ENCODE measurements around the gene DNM3. TPM values are rescaled to one million over a fixed set of nuclear protein-coding genes. Genes with fewer than 3 reads are reported as not detected.

Gene DNM3
- total and polyA plus RNA-seq, 10 of the 15 experiments (the other 5 are each of a cell fraction or from before 2014, with no cell fraction given) = 0.03 to 1.5 (median 0.08) TPM; not detected in 3

GRCh38 chr1:172414331-172414730 is 573.0 kb downstream of the DNM3 start:
- CTCF ChIA-PET = interaction anchor here (5.4 kb wide), 1 partner anchor 12 kb away, joined by 47 read pairs; no protein-coding TSS in a partner anchor
- no peak overlapping the region for H3K4me3 ChIP-seq
- POLR2A ChIA-PET = interaction anchor here (0.7 kb wide), 1 partner anchor 633 kb away, joined by 4 read pairs; the partner anchor contains the start of gene METTL13
- no peaks in the 10 kb centered on the region for H3K36me3 ChIP-seq (ENCODE audit: control insufficient read depth in 2 of 2, insufficient read depth in 2 of 2, low read length in 1 of 2)
- no TSS peak for BruUV-seq (replicated peaks)
- intact Hi-C loops (cut with micrococcal nuclease; ENCODE audit: unreplicated experiment) (no loop called here), in situ Hi-C loops (cut with MboI) (no loop called here)
- H3K9me3 ChIP-seq (replicated peaks; ENCODE audit: control insufficient read depth, insufficient read depth, low read length) = no peaks in the 10 kb centered on the region
- no peak for DNase-seq (ENCODE audit: low read depth, low spot score)
- H3K27me3 ChIP-seq (replicated peaks in 1 of 2; ENCODE audit: control insufficient read depth in 2 of 2, insufficient read depth in 2 of 2, low read length in 1 of 2) = no peaks in the 10 kb centered on the region
- RAD21 ChIA-PET (ENCODE audit: unreplicated experiment) = no interaction called here
- no peak overlapping the region for H2AFZ ChIP-seq (ENCODE audit: control insufficient read depth, low read depth, low read length)
- no peak for FAIRE-seq
- no peaks in the 10 kb centered on the region for H3K79me2 ChIP-seq (ENCODE audit: control insufficient read depth, insufficient read depth, low read length)
- SMC1A ChIA-PET (ENCODE audit: uncharacterized antibody, unreplicated experiment) = interaction anchor here (1.7 kb wide), 1 partner anchor 10 kb away, joined by 4 read pairs; no protein-coding TSS in a partner anchor
- no peaks in the 10 kb centered on the region for H4K20me1 ChIP-seq (ENCODE audit: control insufficient read depth, insufficient read depth)
- H3K4me2 ChIP-seq (ENCODE audit: control insufficient read depth, insufficient read depth) = no peak overlapping the region
- no peak overlapping the region for H3K9ac ChIP-seq (ENCODE audit: control insufficient read depth, insufficient read depth, low read length)
- ATAC-seq = no peak
- no peak overlapping the region for H3K27ac ChIP-seq (ENCODE audit: control insufficient read depth, insufficient read depth)
- H3K4me1 ChIP-seq (ENCODE audit: control insufficient read depth, insufficient read depth, low read length) = no peaks in the 10 kb centered on the region
- TF ChIP-seq FOXM1 (IDR thresholded peaks at IDR 0.05; ENCODE audit: low read depth, low read length) (no peak), POLR2AphosphoS2 (IDR thresholded peaks at IDR 0.05; ENCODE audit: low read depth, low read length) (no peak), RCOR1 (conservative IDR thresholded peaks at IDR 0.05; ENCODE audit: low read depth, low read length) (no peak), POLR2AphosphoS5 (IDR thresholded peaks at IDR 0.05; ENCODE audit: low read length) (no peak), NFYB (IDR thresholded peaks at IDR 0.05; ENCODE audit: insufficient read depth, low read depth, low read length) (no peak), HDAC2 (IDR thresholded peaks at IDR 0.05) (no peak), KDM1A (IDR thresholded peaks at IDR 0.05; ENCODE audit: borderline replicate concordance) (no peak), BACH1 (IDR thresholded peaks at IDR 0.05; ENCODE audit: borderline replicate concordance) (no peak), NBN (IDR thresholded peaks at IDR 0.05) (no peak), SMAD5 (IDR thresholded peaks at IDR 0.05; ENCODE audit: low read depth) (no peak), SMC3 (IDR thresholded peaks at IDR 0.05; ENCODE audit: borderline replicate concordance, low read length) (no peak), NR2F1 (conservative IDR thresholded peaks at IDR 0.05) (no peak), SUPT20H (IDR thresholded peaks at IDR 0.05; ENCODE audit: borderline replicate concordance, control insufficient read depth, low read depth, low read length) (no peak), REST (IDR thresholded peaks at IDR 0.05; ENCODE audit: low read depth, low read length) (no peak)
- TF ChIP-seq, protein P1, sequence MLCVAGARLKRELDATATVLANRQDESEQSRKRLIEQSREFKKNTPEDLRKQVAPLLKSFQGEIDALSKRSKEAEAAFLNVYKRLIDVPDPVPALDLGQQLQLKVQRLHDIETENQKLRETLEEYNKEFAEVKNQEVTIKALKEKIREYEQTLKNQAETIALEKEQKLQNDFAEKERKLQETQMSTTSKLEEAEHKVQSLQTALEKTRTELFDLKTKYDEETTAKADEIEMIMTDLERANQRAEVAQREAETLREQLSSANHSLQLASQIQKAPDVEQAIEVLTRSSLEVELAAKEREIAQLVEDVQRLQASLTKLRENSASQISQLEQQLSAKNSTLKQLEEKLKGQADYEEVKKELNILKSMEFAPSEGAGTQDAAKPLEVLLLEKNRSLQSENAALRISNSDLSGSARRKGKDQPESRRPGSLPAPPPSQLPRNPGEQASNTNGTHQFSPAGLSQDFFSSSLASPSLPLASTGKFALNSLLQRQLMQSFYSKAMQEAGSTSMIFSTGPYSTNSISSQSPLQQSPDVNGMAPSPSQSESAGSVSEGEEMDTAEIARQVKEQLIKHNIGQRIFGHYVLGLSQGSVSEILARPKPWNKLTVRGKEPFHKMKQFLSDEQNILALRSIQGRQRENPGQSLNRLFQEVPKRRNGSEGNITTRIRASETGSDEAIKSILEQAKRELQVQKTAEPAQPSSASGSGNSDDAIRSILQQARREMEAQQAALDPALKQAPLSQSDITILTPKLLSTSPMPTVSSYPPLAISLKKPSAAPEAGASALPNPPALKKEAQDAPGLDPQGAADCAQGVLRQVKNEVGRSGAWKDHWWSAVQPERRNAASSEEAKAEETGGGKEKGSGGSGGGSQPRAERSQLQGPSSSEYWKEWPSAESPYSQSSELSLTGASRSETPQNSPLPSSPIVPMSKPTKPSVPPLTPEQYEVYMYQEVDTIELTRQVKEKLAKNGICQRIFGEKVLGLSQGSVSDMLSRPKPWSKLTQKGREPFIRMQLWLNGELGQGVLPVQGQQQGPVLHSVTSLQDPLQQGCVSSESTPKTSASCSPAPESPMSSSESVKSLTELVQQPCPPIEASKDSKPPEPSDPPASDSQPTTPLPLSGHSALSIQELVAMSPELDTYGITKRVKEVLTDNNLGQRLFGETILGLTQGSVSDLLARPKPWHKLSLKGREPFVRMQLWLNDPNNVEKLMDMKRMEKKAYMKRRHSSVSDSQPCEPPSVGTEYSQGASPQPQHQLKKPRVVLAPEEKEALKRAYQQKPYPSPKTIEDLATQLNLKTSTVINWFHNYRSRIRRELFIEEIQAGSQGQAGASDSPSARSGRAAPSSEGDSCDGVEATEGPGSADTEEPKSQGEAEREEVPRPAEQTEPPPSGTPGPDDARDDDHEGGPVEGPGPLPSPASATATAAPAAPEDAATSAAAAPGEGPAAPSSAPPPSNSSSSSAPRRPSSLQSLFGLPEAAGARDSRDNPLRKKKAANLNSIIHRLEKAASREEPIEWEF (IDR thresholded peaks at IDR 0.05; ENCODE audit: insufficient replicate concordance, low read depth, low read length) = no peak

Measured in GM12878 (cell line).